Hematopoietic multipotent progenitor cell treated with erythropoietin and hydrocortisone succinate and interleukin-3 and kit ligand, for 15 days (in vitro differentiated cells): ENCODE data around the gene IVL.
A peak's percentile ranks its signal among the peaks of the same experiment; 100 is the strongest.

Experiments
- DNase-seq: peaks from one replicate; pipeline ENCODE4 v3.0.0-alpha.2; 2015; ENCODE audit warnings: low spot score

Gene IVL

GRCh38 chr1:152907686-152908601, at the start of gene IVL:
Gene IVL (plus strand): TSS chr1:152908546. CDS start chr1:152909798, 1,252 bp downstream.
- no peak for DNase-seq

GRCh38 chr1:152859696-152860095, 48.6 kb upstream of the IVL start, which contains the start of gene LCE7A:
Gene LCE7A (plus strand): TSS chr1:152859996. CDS start chr1:152860698, 702 bp downstream.
- no peak for DNase-seq

GRCh38 chr1:152860129-152860528, 48.2 kb upstream of the IVL start:
- DNase-seq: no peak

GRCh38 chr1:152861374-152861773, 47.0 kb upstream of the IVL start:
- DNase-seq: no peak

- no peak for DNase-seq
These were observed 43.9 kb upstream of the IVL start for GRCh38 chr1:152864443-152864842.

- no peak for DNase-seq
These were observed 42.0 kb upstream of the IVL start for GRCh38 chr1:152866321-152866720.

- DNase-seq: peak; percentile 68
These were observed 38.4 kb upstream of the IVL start for GRCh38 chr1:152869808-152870419.

GRCh38 chr1:152870831-152871730, 37.3 kb upstream of the IVL start:
- peak; percentile 9 for DNase-seq

GRCh38 chr1:152871731-152872126, 36.6 kb upstream of the IVL start:
- no peak for DNase-seq

- no peak for DNase-seq
These were observed 34.9 kb upstream of the IVL start for GRCh38 chr1:152873495-152873894.

- DNase-seq: no peak
These were observed 31.5 kb upstream of the IVL start for GRCh38 chr1:152876827-152877226.

- peak; percentile 6 for DNase-seq
These were observed 30.3 kb upstream of the IVL start, which contains the start of gene SMCP for GRCh38 chr1:152878042-152878441. Gene SMCP (plus strand): TSS chr1:152878322. CDS start chr1:152884423, 6,101 bp downstream.

- no peak for DNase-seq
These were observed 28.7 kb upstream of the IVL start for GRCh38 chr1:152879559-152880198.

GRCh38 chr1:152880316-152880715, 28.0 kb upstream of the IVL start:
- DNase-seq: no peak

- no peak for DNase-seq
These were observed 27.4 kb upstream of the IVL start for GRCh38 chr1:152880907-152881306.

GRCh38 chr1:152884085-152884484, 24.3 kb upstream of the IVL start:
- no peak for DNase-seq

GRCh38 chr1:152884506-152884905, 23.8 kb upstream of the IVL start:
- DNase-seq: no peak

GRCh38 chr1:152884966-152885624, 23.3 kb upstream of the IVL start:
- no peak for DNase-seq

- no peak for DNase-seq
These were observed 22.3 kb upstream of the IVL start for GRCh38 chr1:152886085-152886484.

- DNase-seq: no peak
These were observed 21.5 kb upstream of the IVL start for GRCh38 chr1:152886758-152887409.

- DNase-seq: no peak
These were observed 20.2 kb upstream of the IVL start for GRCh38 chr1:152888126-152888525.
